Measurements from ENCODE around the gene APC2.
A peak's percentile ranks its signal among the peaks of the same experiment; 100 is the strongest.

APC2 gene

DNA sequence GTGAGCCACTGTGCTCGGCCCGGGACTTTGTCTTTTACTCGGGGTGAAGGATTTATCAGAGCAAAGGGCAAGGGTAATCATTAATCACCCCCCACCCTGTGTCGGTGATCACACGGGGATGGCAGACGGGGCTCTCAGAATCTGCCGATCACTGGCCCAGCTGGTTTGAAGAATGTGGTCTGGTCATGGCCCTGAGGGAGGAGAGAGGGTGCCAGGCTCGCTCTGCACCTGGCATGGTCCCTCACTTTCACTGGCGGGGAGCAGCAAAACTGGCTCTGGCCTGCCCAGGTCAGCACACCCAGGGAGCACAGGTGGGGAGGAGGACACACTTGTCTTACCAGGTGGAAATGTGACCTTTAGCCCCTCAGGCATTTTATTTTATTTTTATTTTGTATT, 51.3 kb downstream of the APC2 start:
- Histone ChIP-seq H3K18ac (ENCODE audit: low read length) (no peak overlapping the region), H3K4me1 (ENCODE audit: control insufficient read depth in 1 of 2, insufficient read depth in 2 of 2, low read length in 2 of 2) (peaks cover 2 to 5% of the 10 kb centered on the region in 2 experiments), H3K36me3 (ENCODE audit: control insufficient read depth in 1 of 2, insufficient read depth in 2 of 2, low read length in 2 of 2) (no peaks in the 10 kb centered on the region), H3K4me2 (ENCODE audit: low read length) (no peak overlapping the region), H3K9me3 (ENCODE audit: insufficient read depth, low read depth, low read length) (peaks cover 12% of the 10 kb centered on the region), H2BK12ac (ENCODE audit: low read length) (no peak overlapping the region), H3K23ac (ENCODE audit: low read length) (no peak overlapping the region), H4K8ac (ENCODE audit: low read depth, low read length) (no peak overlapping the region), H2BK120ac (ENCODE audit: insufficient read depth, low read length, poor library complexity) (no peak overlapping the region), H2BK5ac (ENCODE audit: low read depth, low read length, poor library complexity) (no peak overlapping the region), H3K27me3 (ENCODE audit: insufficient read depth, low read length) (no peaks in the 10 kb centered on the region), H3K79me2 (ENCODE audit: control insufficient read depth, insufficient read depth, low read length, poor library complexity) (no peaks in the 10 kb centered on the region), H4K12ac (ENCODE audit: low read depth, low read length) (no peak overlapping the region), H4K91ac (ENCODE audit: low read depth, low read length) (no peak overlapping the region), H2AK5ac (ENCODE audit: low read length) (no peak overlapping the region), H3K4ac (ENCODE audit: low read depth, low read length) (no peak overlapping the region), H3K9ac (ENCODE audit: low read length) (no peak overlapping the region), H3K4me3 (ENCODE audit: low read depth, low read length) (no peak overlapping the region), H2AFZ (ENCODE audit: insufficient read depth, low read length, poor library complexity) (no peak overlapping the region), H3K27ac (ENCODE audit: low read depth, low read length) (no peak overlapping the region), H3K79me1 (ENCODE audit: low read length) (no peaks in the 10 kb centered on the region), H3K14ac (ENCODE audit: low read length) (no peak overlapping the region)
- no CpG with 5 or more reads among the region's 9 CpGs for WGBS (ENCODE audit: extremely low coverage, insufficient coverage, insufficient read length)
- DNase-seq = no peak

DNA sequence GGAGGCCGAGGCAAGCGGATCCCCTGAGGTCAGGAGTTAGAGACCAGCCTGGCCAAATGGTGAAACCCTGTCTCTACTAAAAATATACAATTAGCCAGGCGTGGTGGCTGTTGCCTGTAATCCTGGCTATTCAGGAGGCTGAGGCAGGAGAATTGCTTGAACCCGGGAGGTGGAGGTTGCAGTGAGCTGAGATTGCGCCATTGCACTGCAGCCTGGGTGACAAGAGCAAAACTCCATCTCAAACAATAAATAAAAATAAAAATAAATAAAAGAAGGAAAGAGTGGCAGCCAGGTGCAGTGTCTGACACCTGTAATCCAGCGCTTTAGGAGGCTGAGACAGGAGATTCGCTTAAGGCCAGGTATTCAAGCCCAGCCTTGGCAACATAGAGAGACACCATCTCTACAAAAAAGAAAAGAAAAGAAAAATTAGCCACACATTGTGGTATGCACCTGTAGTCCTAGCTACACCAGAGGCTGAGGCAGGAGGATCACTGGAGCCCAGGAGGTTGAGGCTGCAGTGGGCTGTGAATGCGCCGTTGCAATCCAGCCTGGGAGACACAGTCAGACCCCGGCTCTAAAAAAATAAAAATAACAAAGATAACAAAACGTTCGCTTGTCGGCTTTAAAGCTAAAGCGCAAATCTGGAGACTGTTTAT, 52.6 kb downstream of the APC2 start:
- H3K4ac ChIP-seq (ENCODE audit: low read depth, low read length) = no peak overlapping the region
- H2AK5ac ChIP-seq (ENCODE audit: low read length) = no peak overlapping the region
- no peak overlapping the region for H2AFZ ChIP-seq (ENCODE audit: insufficient read depth, low read length, poor library complexity)
- no peak overlapping the region for H2BK120ac ChIP-seq (ENCODE audit: insufficient read depth, low read length, poor library complexity)
- H3K9me3 ChIP-seq (ENCODE audit: insufficient read depth, low read depth, low read length) = peaks cover 16% of the 10 kb centered on the region
- H4K91ac ChIP-seq (ENCODE audit: low read depth, low read length) = no peak overlapping the region
- WGBS (ENCODE audit: extremely low coverage, insufficient coverage, insufficient read length) = no CpG with 5 or more reads among the region's 14 CpGs
- no peak overlapping the region for H4K8ac ChIP-seq (ENCODE audit: low read depth, low read length)
- no peak overlapping the region for H3K4me2 ChIP-seq (ENCODE audit: low read length)
- no peak overlapping the region for H4K12ac ChIP-seq (ENCODE audit: low read depth, low read length)
- H3K4me3 ChIP-seq (ENCODE audit: low read depth, low read length) = no peak overlapping the region
- no peak overlapping the region for H2BK5ac ChIP-seq (ENCODE audit: low read depth, low read length, poor library complexity)
- H3K14ac ChIP-seq (ENCODE audit: low read length) = no peak overlapping the region
- H3K79me1 ChIP-seq (ENCODE audit: low read length) = peaks cover 3% of the 10 kb centered on the region
- peaks cover 2 to 6% of the 10 kb centered on the region in 2 experiments for H3K4me1 ChIP-seq (ENCODE audit: control insufficient read depth in 1 of 2, insufficient read depth in 2 of 2, low read length in 2 of 2)
- H3K27me3 ChIP-seq (ENCODE audit: insufficient read depth, low read length) = no peaks in the 10 kb centered on the region
- no peaks in the 10 kb centered on the region for H3K36me3 ChIP-seq (ENCODE audit: control insufficient read depth in 1 of 2, insufficient read depth in 2 of 2, low read length in 2 of 2)
- no peak overlapping the region for H3K9ac ChIP-seq (ENCODE audit: low read length)
- H3K27ac ChIP-seq (ENCODE audit: low read depth, low read length) = no peak overlapping the region
- H3K79me2 ChIP-seq (ENCODE audit: control insufficient read depth, insufficient read depth, low read length, poor library complexity) = no peaks in the 10 kb centered on the region
- H2BK12ac ChIP-seq (ENCODE audit: low read length) = no peak overlapping the region
- H3K18ac ChIP-seq (ENCODE audit: low read length) = no peak overlapping the region
- no peak for DNase-seq
- no peak overlapping the region for H3K23ac ChIP-seq (ENCODE audit: low read length)

GRCh38 chr19:1503089-1503924, 53.4 kb downstream of the APC2 start:
- WGBS (ENCODE audit: extremely low coverage, insufficient coverage, insufficient read length) = no CpG with 5 or more reads among the region's 49 CpGs
- Histone ChIP-seq H3K4me2 (ENCODE audit: low read length) (no peak overlapping the region), H2AK5ac (ENCODE audit: low read length) (no peak overlapping the region), H2BK12ac (ENCODE audit: low read length) (no peak overlapping the region), H3K23ac (ENCODE audit: low read length) (no peak overlapping the region), H3K27me3 (ENCODE audit: insufficient read depth, low read length) (no peaks in the 10 kb centered on the region), H3K79me1 (ENCODE audit: low read length) (peaks cover 6% of the 10 kb centered on the region), H3K36me3 (ENCODE audit: control insufficient read depth in 1 of 2, insufficient read depth in 2 of 2, low read length in 2 of 2) (no peaks in the 10 kb centered on the region), H2BK5ac (ENCODE audit: low read depth, low read length, poor library complexity) (no peak overlapping the region), H3K9ac (ENCODE audit: low read length) (no peak overlapping the region), H3K4ac (ENCODE audit: low read depth, low read length) (no peak overlapping the region), H3K79me2 (ENCODE audit: control insufficient read depth, insufficient read depth, low read length, poor library complexity) (peaks cover 2% of the 10 kb centered on the region), H3K4me3 (ENCODE audit: low read depth, low read length) (no peak overlapping the region), H3K14ac (ENCODE audit: low read length) (no peak overlapping the region), H3K18ac (ENCODE audit: low read length) (no peak overlapping the region), H2BK120ac (ENCODE audit: insufficient read depth, low read length, poor library complexity) (no peak overlapping the region), H4K12ac (ENCODE audit: low read depth, low read length) (no peak overlapping the region), H4K91ac (ENCODE audit: low read depth, low read length) (no peak overlapping the region), H3K9me3 (ENCODE audit: insufficient read depth, low read depth, low read length) (peaks cover 16% of the 10 kb centered on the region), H3K4me1 (ENCODE audit: control insufficient read depth in 1 of 2, insufficient read depth in 2 of 2, low read length in 2 of 2) (peaks cover 2 to 6% of the 10 kb centered on the region in 2 experiments), H4K8ac (ENCODE audit: low read depth, low read length) (no peak overlapping the region), H2AFZ (ENCODE audit: insufficient read depth, low read length, poor library complexity) (no peak overlapping the region), H3K27ac (ENCODE audit: low read depth, low read length) (no peak overlapping the region)
- DNase-seq = peak in 1 of 2 donors; percentile 54

DNA sequence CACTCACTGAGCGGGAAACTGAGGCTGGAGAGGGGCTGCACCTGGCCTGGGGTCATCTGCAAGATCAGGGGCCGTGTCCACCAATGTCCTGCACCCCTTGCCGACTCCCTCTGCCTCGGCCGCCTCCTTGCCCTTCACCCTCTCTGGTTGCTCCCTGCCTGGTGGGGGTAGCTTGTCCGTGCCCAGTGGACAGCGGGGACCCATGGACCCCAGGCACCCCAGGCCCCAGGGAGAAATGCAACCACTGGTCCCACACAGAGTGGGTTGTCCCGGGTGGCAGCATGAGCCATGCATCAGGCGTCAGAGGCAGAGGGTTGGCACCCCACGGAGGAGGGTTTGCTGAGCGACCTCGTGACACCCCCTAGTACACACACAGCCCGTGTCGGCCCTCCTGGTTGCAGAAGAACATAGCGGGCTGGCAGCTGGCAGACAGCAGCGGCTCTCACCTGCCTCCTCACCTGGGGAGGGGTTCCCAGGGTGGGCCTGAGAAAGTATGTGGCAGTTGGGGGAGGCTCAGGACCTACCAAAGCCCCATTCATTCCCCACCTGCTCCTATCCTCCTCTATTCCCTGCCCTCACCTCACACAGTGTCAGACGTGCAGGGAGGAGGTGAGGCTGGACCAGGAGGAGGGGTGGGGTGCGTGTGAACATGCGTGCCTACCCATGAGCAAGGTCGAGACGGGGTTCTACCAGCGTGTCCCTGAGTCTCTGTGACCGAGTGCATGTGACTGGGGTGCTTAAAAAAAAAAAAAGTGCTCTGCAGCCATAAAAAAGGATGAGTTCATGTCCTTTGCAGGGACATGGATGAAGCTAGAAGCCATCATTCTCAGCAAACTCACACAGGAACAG, 54.2 kb downstream of the APC2 start:
- Histone ChIP-seq H2AFZ (ENCODE audit: insufficient read depth, low read length, poor library complexity) (no peak overlapping the region), H4K8ac (ENCODE audit: low read depth, low read length) (no peak overlapping the region), H3K4me3 (ENCODE audit: low read depth, low read length) (no peak overlapping the region), H3K27me3 (ENCODE audit: insufficient read depth, low read length) (no peaks in the 10 kb centered on the region), H2BK120ac (ENCODE audit: insufficient read depth, low read length, poor library complexity) (no peak overlapping the region), H3K4me1 (ENCODE audit: control insufficient read depth in 1 of 2, insufficient read depth in 2 of 2, low read length in 2 of 2) (peaks cover 2 to 6% of the 10 kb centered on the region in 2 experiments), H2BK12ac (ENCODE audit: low read length) (no peak overlapping the region), H3K79me2 (ENCODE audit: control insufficient read depth, insufficient read depth, low read length, poor library complexity) (peaks cover 2% of the 10 kb centered on the region), H3K79me1 (ENCODE audit: low read length) (peaks cover 6% of the 10 kb centered on the region), H3K36me3 (ENCODE audit: control insufficient read depth in 1 of 2, insufficient read depth in 2 of 2, low read length in 2 of 2) (no peaks in the 10 kb centered on the region), H3K18ac (ENCODE audit: low read length) (no peak overlapping the region), H3K14ac (ENCODE audit: low read length) (no peak overlapping the region), H2AK5ac (ENCODE audit: low read length) (no peak overlapping the region), H3K4me2 (ENCODE audit: low read length) (no peak overlapping the region), H2BK5ac (ENCODE audit: low read depth, low read length, poor library complexity) (no peak overlapping the region), H3K23ac (ENCODE audit: low read length) (no peak overlapping the region), H3K9ac (ENCODE audit: low read length) (no peak overlapping the region), H4K12ac (ENCODE audit: low read depth, low read length) (no peak overlapping the region), H3K4ac (ENCODE audit: low read depth, low read length) (no peak overlapping the region), H4K91ac (ENCODE audit: low read depth, low read length) (no peak overlapping the region), H3K27ac (ENCODE audit: low read depth, low read length) (no peak overlapping the region), H3K9me3 (ENCODE audit: insufficient read depth, low read depth, low read length) (peaks cover 19% of the 10 kb centered on the region)
- no CpG with 5 or more reads among the region's 23 CpGs for WGBS (ENCODE audit: extremely low coverage, insufficient coverage, insufficient read length)
- DNase-seq = no peak

Measured in trophoblast cell (in vitro differentiated cells and primary cell).